ENCODE measurements around the gene NFKBIL1. TPM values are rescaled to one million over a fixed set of nuclear protein-coding genes. Genes with fewer than 3 reads are reported as not detected.

NFKBIL1 gene
- total and polyA plus RNA-seq, 10 of the 15 experiments (the other 5 are each of a cell fraction or from before 2014, with no cell fraction given): 0.19 to 15.1 (median 7.0) TPM

DNA sequence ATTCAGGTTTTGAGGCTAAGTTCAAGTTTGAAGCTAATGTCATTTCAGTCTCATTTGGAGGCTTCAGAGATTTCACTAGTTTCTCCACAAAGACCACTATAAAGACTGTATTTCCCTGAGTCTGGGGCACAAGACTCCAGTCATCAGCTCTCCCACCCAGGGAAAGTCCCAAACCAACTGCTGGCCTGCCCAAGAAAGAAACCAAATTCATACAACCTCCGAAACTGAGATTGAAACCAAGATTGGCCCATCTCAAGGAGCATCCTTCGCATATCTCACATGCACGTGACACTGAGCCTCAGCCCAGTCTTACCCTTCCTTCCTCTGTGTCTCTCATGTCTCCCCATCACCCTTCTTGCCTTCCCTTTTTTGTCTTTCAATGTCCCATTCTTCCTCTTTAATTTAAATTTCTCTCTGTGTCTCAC is 21.1 kb downstream of the NFKBIL1 start (continued):
- TF ChIP-seq ZNF217 (IDR thresholded peaks at IDR 0.05) (no peak), GABPA (IDR thresholded peaks at IDR 0.05; ENCODE audit: low read depth) (no peak), PAX5 (IDR thresholded peaks at IDR 0.05; ENCODE audit: borderline replicate concordance, low read depth, low read length) (peak; percentile 81), NFYB (IDR thresholded peaks at IDR 0.05; ENCODE audit: insufficient read depth, low read depth, low read length) (no peak), CBX5 (IDR thresholded peaks at IDR 0.05; ENCODE audit: low read depth) (no peak), GATAD2B (conservative IDR thresholded peaks at IDR 0.05; ENCODE audit: low read depth) (0 out of 2 replicates have a peak, but pooled peaks have one; percentile 34), RB1 (IDR thresholded peaks at IDR 0.05; ENCODE audit: borderline replicate concordance) (no peak), ETV6 (conservative IDR thresholded peaks at IDR 0.05 in 1 of 2, IDR thresholded peaks at IDR 0.05 in 1 of 2; ENCODE audit: borderline replicate concordance in 1 of 2, low read depth in 1 of 2) (peak in 1 of 2 experiments; percentile 96; a peak in 2 of 4 replicates), SIN3A (IDR thresholded peaks at IDR 0.05; ENCODE audit: low read depth, low read length) (no peak), SUZ12 (IDR thresholded peaks at IDR 0.05; ENCODE audit: unreplicated experiment) (no peak), MEF2A (IDR thresholded peaks at IDR 0.05; ENCODE audit: insufficient read depth, low read depth, low read length) (peak; percentile 61; the same call in 1 of the 2 replicates), BCL11A (IDR thresholded peaks at IDR 0.05; ENCODE audit: low read depth, low read length) (peak; percentile 82), SRF (IDR thresholded peaks at IDR 0.05; ENCODE audit: low read depth in 2 of 2, low read length in 2 of 2) (peak in 1 of 2 experiments; percentile 12; a peak in 1 of 4 replicates), ELK1 (IDR thresholded peaks at IDR 0.05; ENCODE audit: low read depth, low read length) (no peak), FOXK2 (IDR thresholded peaks at IDR 0.05) (no peak), SREBF1 (IDR thresholded peaks at IDR 0.05; ENCODE audit: low read length) (no peak), NFYA (IDR thresholded peaks at IDR 0.05; ENCODE audit: borderline replicate concordance, low read depth, low read length) (no peak), CHD1 (IDR thresholded peaks at IDR 0.05; ENCODE audit: low read depth, low read length) (no peak), HDAC2 (IDR thresholded peaks at IDR 0.05) (peak; percentile 51; the same call in 1 of the 2 replicates), RFX5 (IDR thresholded peaks at IDR 0.05; ENCODE audit: low read depth, low read length) (no peak)
- TF ChIP-seq, protein P1, sequence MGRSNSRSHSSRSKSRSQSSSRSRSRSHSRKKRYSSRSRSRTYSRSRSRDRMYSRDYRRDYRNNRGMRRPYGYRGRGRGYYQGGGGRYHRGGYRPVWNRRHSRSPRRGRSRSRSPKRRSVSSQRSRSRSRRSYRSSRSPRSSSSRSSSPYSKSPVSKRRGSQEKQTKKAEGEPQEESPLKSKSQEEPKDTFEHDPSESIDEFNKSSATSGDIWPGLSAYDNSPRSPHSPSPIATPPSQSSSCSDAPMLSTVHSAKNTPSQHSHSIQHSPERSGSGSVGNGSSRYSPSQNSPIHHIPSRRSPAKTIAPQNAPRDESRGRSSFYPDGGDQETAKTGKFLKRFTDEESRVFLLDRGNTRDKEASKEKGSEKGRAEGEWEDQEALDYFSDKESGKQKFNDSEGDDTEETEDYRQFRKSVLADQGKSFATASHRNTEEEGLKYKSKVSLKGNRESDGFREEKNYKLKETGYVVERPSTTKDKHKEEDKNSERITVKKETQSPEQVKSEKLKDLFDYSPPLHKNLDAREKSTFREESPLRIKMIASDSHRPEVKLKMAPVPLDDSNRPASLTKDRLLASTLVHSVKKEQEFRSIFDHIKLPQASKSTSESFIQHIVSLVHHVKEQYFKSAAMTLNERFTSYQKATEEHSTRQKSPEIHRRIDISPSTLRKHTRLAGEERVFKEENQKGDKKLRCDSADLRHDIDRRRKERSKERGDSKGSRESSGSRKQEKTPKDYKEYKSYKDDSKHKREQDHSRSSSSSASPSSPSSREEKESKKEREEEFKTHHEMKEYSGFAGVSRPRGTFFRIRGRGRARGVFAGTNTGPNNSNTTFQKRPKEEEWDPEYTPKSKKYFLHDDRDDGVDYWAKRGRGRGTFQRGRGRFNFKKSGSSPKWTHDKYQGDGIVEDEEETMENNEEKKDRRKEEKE (IDR thresholded peaks at IDR 0.05): no peak
- TF ChIP-seq, protein P2, sequence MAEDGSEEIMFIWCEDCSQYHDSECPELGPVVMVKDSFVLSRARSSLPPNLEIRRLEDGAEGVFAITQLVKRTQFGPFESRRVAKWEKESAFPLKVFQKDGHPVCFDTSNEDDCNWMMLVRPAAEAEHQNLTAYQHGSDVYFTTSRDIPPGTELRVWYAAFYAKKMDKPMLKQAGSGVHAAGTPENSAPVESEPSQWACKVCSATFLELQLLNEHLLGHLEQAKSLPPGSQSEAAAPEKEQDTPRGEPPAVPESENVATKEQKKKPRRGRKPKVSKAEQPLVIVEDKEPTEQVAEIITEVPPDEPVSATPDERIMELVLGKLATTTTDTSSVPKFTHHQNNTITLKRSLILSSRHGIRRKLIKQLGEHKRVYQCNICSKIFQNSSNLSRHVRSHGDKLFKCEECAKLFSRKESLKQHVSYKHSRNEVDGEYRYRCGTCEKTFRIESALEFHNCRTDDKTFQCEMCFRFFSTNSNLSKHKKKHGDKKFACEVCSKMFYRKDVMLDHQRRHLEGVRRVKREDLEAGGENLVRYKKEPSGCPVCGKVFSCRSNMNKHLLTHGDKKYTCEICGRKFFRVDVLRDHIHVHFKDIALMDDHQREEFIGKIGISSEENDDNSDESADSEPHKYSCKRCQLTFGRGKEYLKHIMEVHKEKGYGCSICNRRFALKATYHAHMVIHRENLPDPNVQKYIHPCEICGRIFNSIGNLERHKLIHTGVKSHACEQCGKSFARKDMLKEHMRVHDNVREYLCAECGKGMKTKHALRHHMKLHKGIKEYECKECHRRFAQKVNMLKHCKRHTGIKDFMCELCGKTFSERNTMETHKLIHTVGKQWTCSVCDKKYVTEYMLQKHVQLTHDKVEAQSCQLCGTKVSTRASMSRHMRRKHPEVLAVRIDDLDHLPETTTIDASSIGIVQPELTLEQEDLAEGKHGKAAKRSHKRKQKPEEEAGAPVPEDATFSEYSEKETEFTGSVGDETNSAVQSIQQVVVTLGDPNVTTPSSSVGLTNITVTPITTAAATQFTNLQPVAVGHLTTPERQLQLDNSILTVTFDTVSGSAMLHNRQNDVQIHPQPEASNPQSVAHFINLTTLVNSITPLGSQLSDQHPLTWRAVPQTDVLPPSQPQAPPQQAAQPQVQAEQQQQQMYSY (CRISPR knock-in tag; IDR thresholded peaks at IDR 0.05): no peak
- TF ChIP-seq, protein P3, sequence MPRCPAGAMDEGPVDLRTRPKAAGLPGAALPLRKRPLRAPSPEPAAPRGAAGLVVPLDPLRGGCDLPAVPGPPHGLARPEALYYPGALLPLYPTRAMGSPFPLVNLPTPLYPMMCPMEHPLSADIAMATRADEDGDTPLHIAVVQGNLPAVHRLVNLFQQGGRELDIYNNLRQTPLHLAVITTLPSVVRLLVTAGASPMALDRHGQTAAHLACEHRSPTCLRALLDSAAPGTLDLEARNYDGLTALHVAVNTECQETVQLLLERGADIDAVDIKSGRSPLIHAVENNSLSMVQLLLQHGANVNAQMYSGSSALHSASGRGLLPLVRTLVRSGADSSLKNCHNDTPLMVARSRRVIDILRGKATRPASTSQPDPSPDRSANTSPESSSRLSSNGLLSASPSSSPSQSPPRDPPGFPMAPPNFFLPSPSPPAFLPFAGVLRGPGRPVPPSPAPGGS (IDR thresholded peaks at IDR 0.05; ENCODE audit: borderline replicate concordance, insufficient read depth, low read depth, low read length, poor library complexity, severe bottlenecking): peak; percentile 89
